Fibroblast of skin of back (primary cell): Measurements from ENCODE around the gene ZNF80. TPM values are rescaled to one million over a fixed set of nuclear protein-coding genes. Genes with fewer than 3 reads are reported as not detected.
"Not testable (repeated sequence)": the region's sequence is repeated elsewhere in the genome, so short reads cannot be mapped to it uniquely, and the experiment has no call there.

ENCODE experiments used
- DNase-seq: peaks from one replicate; pipeline ENCODE4 v3.0.0-alpha.2; 2013
- polyA plus RNA-seq, 2 experiments: library from polyadenylated mRNA; unstranded; fragments of 120-200 nt; gene quantifications; one replicate each; pipeline ENCODE4 v1.2.1, GENCODE V29; 2013; ENCODE audit not compliant: insufficient read length in 2 of 2

ZNF80 gene
- not detected for polyA plus RNA-seq (2013, experiment 1 of 2; ENCODE audit: insufficient read length)
- not detected for polyA plus RNA-seq (2013, experiment 2 of 2; ENCODE audit: insufficient read length)

DNA sequence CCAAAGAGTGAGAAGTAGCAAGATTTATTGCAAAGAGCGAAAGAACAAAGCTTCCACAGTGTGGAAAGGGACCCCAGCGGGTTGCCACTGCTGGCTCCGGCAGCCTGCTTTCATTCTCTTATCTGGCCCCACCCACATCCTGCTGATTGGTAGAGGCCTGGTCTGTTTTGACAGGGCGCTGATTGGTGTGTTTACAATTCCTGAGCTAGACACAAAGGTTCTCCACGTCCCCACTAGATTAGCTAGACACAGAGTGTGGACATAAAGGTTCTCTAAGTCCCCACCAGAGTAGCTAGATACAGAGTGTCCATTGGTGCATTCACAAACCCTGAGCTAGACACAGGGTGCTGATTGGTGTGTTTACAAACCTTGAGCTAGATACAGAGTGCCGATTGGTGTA lies at the start of gene ZNF80:
ZNF80 (minus strand) TSS at position 101 of the 400 bp plus-strand sequence. CDS start 504 bp downstream, outside the sequence.
- DNase-seq = not testable (repeated sequence)

DNA sequence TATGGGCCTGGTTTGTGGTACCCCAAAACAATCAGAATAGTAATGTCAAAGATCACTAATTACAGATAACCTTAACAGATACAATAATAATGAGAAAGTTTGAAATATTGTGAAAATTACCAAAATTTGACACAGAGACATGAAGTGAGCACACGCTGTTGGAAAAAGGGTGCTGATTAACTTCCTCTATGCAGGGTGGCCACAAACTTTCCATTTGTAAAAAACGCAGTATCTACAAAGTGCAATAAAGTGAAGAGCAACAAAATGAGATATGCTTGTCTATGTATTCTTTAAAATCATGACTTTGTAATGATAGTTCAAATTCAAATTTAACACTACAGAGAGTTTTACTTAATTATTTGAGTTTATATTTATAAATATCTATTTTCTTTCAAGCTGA lies 48.9 kb upstream of the ZNF80 start:
- no peak for DNase-seq

DNA sequence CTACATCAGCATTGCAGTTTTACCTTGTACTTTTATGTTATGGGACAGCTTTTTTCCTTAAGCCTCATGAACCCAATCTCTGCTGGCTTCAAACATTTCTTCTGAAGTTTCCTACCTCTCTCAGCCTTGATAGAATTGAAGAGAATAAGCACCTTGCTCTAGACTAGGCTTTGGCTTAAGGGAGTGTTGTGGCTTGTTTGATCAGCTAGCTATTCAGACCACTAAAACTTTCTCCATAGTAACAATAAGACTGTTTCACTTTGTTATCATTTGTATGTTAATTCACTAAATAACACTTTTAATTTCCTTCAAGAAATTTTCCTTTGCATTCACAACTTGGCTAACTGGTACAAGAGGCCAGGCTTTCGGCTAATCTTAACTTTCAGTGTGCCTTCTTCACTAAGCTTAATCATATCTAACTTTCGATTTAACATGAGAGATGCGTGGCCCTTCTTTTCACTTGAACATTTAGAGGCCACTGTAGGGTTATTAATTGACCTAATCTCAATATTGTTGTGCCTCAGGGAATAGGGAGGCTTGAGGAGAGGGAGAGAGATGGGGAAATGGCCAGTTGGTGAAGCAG lies 48.4 kb upstream of the ZNF80 start:
- DNase-seq = no peak

DNA sequence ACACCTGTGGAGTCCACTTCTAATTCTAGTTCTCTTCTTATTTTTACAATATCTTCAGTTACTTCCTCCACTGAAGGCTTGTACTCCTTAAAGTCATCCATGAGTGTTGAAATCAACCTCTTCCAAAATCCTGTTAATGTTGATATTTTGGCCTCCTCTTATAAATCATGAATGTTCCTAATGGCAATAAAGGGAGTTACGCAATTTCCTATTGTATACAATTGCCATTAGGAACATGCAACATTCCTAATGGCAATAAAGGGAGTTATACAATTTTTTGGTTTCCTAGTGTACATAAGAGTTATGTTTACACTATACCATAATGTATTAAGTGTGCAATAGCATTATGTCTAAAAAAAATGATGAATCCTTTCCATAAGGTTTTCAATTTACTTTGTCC lies 47.3 kb upstream of the ZNF80 start:
- DNase-seq = no peak

DNA sequence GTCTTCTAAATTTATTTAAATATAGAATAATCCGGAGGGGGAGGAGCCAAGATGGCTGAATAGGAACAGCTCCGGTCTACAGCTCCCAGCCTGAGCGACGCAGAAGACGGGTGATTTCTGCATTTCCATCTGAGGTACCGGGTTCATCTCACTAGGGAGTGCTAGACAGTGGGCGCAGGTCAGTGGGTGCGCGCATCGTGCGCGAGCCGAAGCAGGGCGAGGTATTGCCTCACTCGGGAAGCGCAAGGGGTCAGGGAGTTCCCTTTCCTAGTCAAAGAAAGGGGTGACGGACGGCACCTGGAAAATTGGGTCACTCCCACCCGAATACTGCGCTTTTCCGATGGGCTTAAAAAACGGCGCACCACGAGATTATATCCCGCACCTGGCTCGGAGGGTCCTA lies 39.5 kb upstream of the ZNF80 start:
- not testable (repeated sequence) for DNase-seq

- DNase-seq = peak; percentile 8
Measured at GRCh38 chr3:114274929-114275328, 37.6 kb upstream of the ZNF80 start.

DNA sequence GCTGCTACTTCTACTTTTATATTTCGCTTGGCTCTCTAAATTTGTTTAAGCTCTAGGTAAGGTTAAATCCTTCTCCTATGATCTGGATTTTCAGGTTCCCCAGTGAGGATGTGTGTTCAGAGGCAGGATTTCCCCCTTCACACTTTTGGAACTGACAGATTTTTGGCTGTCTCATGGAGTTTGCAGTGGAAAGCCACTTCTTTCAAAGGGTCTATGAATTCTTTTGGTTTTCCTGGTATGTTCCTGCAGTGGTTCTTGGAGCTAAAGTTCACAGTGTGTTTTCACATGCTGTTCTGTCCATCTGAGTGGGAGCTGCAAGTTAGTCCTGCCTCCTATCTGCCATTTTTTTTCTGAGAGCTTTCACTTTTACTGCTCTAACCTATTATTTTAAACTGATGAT lies 34.9 kb upstream of the ZNF80 start:
- no peak for DNase-seq

GRCh38 chr3:114270019-114270418 lies 32.6 kb upstream of the ZNF80 start:
- no peak for DNase-seq

DNA sequence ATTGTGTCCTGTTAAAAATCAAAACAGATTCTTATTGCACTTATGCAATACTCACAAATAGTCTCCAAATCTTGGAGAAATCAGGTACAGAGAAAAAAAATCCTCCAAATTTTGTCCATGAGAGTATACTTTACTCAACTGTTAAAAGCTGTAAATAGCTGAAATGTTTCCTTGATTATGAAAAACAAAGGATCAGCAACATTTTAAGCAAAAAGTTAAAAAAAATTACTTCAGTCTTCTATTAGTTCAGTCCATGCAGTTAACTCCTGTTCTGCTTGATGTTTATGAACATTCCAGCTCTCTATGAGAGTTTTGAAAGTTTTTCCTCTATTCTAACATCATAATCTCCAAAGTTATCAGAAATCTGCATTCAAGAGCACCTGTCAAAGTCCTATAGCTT lies 22.8 kb upstream of the ZNF80 start:
- DNase-seq = no peak

DNA sequence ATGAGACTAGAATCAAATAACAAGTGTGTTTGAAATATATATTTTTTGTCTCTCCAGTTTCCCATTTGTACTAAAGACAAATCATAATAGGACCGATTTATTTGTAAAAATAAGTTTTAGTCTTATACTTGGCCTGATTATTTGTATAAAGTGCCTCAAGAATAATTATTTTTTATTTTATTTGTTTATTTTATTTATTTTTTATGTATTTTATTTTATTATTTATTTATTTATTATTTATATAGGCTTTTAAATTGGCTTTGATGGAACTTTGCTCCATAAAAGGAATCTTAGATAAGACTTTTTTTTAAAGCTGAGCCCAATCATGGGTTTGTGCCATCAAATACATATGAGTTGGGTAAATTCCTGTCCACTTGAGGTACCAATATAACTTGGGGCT lies 22.2 kb upstream of the ZNF80 start:
- no peak for DNase-seq

GRCh38 chr3:114253505-114253904 lies 16.1 kb upstream of the ZNF80 start:
- no peak for DNase-seq

DNA sequence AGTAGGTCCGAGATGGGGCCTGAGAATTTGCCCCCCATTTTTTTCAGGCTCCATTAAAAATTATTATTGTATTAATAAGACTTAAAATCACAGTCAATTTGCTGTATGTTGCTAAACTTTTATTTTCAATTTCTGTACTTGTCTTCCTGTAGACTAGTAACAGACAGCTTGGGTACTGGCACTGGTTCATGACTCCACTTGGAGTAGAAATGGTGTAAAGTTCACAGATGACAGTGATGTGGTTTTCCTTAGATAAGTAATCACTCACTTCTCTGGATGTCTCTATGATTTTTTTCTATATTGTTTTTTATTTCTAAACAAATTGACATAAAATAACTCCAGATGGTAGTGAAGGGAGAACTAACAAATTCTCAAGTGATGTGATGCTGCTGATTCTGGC lies 15.6 kb upstream of the ZNF80 start:
- no peak for DNase-seq

DNA sequence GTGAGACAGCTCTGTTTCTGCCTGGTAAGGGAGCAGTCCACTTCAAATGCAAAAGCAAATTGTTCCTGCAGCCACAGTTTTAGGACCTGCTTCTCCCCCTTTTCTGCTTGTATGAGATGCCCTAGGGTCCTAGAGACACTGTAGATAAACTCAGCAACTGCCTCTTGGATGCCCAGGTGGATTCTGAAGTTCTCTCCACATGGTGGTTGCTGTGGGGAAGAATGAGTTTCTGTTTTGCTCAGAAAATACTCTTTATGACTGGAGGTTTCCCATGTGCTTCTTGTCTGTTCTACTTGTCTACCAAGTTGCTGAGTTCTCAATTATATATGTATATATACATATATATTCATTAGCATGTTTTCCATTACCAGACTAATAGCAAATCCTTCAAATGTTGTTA lies 5.6 kb upstream of the ZNF80 start:
- no peak for DNase-seq

- no peak for DNase-seq
Measured at GRCh38 chr3:114241262-114241661, 3.9 kb upstream of the ZNF80 start.

GRCh38 chr3:114238146-114238785 lies 888 bp upstream of the ZNF80 start:
- not testable (repeated sequence) for DNase-seq

GRCh38 chr3:114235431-114235830 lies 1.9 kb downstream of the ZNF80 start:
- DNase-seq = no peak

DNA sequence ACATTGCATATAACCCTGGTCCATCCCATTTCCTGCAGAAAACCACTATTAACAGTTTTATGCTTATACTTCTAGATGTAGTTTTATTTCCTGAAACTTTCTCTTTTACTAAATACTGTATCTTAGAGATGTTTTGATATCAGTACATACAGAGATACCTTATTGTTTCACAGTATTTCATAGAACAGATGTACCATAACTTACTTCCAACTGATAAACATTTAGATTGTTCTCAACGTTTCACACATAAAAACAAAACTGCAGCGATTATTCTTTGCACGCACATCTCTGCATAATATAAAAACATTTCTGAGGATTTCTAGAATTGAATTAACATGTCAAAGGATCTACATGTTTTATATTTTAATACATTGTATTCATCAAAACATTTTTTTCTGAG lies 2.6 kb downstream of the ZNF80 start:
- no peak for DNase-seq

DNA sequence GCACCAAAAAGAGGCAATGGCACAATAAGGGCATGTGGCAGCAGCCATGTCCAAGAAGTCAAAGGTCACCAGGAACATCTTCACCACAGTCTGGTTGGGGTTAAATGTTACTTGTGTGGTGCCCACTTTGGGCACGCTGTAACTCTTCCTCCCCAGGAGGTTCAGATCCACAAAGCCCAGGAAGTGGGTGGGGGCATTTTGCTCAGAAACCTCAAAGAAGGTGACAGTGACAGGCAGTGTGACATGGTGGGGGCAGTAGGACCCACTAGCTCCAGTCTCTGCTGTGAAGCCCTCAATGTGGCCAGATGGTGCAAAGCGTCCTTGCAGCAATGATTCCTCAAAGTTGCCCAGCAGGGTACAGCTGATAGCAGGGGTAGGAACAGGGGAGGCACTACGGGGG lies 5.8 kb downstream of the ZNF80 start:
- no peak for DNase-seq

DNA sequence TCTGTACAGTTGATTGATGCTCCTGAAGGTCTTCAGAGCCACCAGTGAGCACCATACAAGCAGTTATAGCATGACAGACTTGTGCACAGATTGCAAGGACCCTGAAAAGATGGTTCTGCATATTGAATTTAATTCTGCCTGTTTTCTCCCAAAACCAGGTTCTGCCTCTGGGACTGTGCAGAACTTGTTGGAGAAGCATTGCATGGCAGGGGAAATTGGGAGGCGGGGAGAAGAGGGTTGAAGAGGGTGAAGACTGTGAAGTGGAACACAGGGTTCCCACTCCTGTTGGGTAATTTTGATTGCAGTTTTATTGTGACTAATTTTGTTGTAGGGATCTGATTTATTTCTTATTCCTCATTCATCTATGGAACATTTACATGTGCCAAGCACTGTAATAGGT lies 10.3 kb downstream of the ZNF80 start:
- DNase-seq = no peak

- DNase-seq = no peak
Measured at GRCh38 chr3:114226313-114226712, 11.1 kb downstream of the ZNF80 start.

- peak; percentile 31 for DNase-seq
Measured at GRCh38 chr3:114223143-114223542, 14.2 kb downstream of the ZNF80 start.

DNA sequence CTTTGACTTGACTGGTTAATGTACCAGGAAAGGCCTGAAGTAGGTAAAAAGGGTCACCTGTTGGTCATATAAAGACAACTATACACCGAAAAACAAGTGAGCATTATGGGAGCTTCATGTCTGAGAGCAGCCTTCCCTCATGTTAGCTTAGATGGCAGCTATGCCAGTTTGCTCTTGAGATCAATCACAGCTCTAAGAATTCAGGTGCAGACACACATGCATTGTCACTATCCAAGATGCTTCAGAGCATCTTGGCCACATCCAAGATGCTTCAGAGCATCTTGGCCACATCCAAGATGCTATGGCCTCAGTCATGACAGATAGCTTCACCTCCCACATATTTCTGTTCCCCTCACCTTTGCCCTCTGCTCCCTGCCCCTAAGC lies 15.5 kb downstream of the ZNF80 start:
- no peak for DNase-seq

- no peak for DNase-seq
Measured at GRCh38 chr3:114221165-114221880, 16.1 kb downstream of the ZNF80 start.

- no peak for DNase-seq
Measured at GRCh38 chr3:114219741-114220140, 17.6 kb downstream of the ZNF80 start.
